ENCODE results near the gene INTS3. TPM values are rescaled to one million over a fixed set of nuclear protein-coding genes. Genes with fewer than 3 reads are reported as not detected.

INTS3 gene
- total and polyA plus RNA-seq, 12 donors, result 25.4 to 46.1 (median 31.1) TPM

DNA sequence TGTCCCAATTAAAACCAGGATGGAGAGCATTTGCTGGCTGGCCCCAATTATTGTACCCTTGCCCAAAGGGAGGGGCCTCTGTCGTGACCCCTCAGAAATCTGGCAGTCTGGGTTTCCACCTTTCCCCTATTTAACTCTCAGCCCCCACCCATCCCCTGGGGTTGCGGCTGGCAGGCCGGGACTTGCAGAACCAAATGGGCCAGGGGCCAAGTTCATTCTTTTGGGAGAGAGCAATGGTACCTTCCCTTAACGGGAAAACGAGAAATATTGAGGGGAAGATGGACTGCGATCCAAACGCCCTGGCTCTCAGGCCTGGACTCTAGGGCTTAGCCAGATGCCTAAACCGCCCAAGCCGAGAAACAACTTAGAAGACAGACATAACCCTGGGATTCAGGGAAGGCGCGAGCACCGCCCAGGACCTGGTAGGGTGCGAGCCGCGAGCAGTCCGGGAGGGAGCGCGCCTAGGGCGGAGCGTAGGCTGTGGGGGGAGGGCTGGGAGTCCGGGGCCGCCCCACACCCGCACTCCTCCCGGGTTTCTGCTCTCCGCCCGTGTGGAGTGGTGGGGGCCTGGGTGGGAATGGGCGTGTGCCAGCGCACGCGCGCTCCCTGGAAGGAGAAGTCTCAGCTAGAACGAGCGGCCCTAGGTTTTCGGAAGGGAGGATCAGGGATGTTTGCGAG is 47.1 kb downstream of the INTS3 start, which contains the start of gene SLC27A3:
TSS of gene SLC27A3 (plus strand) at position 628 of the 678 bp plus-strand sequence. CDS start 91 bp downstream, outside the sequence.
- Histone ChIP-seq H3K9me3 (no peaks in the 10 kb centered on the region), H3K27ac (peak within 1 kb of the TSS; percentile 72 to 92 (median 86)), H3K36me3 (peaks cover 0 to 54% (median 10%) of the 10 kb centered on the region in 9 donors), H3K4me1 (peaks cover 27 to 92% (median 75%) of the 10 kb centered on the region in 9 donors), H3K27me3 (no peaks in the 10 kb centered on the region), H3K4me3 (peak within 1 kb of the TSS; percentile 54 to 94 (median 85))
- DNase-seq (peak; percentile 83), ATAC-seq (peak; percentile 76 to 86 (median 82))
- TF ChIP-seq CTCF (IDR thresholded peaks at IDR 0.05), result no peak
- intact Hi-C loops (cut with DNase I), result loop anchor here in 7 of 10 donors (2.0 to 5.0 kb wide), 4 partner anchors 20 to 263 kb away; partner anchors contain the start of gene NPR1 (in 6 of the 7)
- 2 to 3% methylated on average over 35 of the region's 35 CpGs for WGBS, 2 donors

DNA sequence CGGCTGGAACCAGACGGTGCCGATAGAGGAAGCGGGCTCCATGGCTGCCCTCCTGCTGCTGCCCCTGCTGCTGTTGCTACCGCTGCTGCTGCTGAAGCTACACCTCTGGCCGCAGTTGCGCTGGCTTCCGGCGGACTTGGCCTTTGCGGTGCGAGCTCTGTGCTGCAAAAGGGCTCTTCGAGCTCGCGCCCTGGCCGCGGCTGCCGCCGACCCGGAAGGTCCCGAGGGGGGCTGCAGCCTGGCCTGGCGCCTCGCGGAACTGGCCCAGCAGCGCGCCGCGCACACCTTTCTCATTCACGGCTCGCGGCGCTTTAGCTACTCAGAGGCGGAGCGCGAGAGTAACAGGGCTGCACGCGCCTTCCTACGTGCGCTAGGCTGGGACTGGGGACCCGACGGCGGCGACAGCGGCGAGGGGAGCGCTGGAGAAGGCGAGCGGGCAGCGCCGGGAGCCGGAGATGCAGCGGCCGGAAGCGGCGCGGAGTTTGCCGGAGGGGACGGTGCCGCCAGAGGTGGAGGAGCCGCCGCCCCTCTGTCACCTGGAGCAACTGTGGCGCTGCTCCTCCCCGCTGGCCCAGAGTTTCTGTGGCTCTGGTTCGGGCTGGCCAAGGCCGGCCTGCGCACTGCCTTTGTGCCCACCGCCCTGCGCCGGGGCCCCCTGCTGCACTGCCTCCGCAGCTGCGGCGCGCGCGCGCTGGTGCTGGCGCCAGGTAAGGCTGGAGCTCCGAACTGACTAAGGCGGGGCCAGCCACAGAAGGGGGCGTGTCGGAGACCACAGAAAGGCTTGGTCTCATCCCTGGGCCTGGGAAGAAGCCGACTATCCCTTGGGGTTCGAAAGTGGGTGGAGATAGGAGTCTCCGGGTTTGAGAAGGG is 47.8 kb downstream of the INTS3 start:
- peak overlapping the region; percentile 54 to 94 (median 85) for H3K4me3 ChIP-seq
- WGBS, 2 donors, result 0% methylated on average over 80 to 83 of the region's 83 CpGs
- H3K9me3 ChIP-seq, result no peaks in the 10 kb centered on the region
- H3K27ac ChIP-seq, result peak overlapping the region; percentile 72 to 92 (median 86)
- peak in 1 of 9 donors; percentile 7 for TF ChIP-seq CTCF (IDR thresholded peaks at IDR 0.05)
- ATAC-seq (peak; percentile 23 to 46 (median 36)), DNase-seq (peak; percentile 71 to 73)
- peaks cover 0 to 47% (median 7%) of the 10 kb centered on the region in 9 donors for H3K36me3 ChIP-seq
- H3K27me3 ChIP-seq, result no peaks in the 10 kb centered on the region
- H3K4me1 ChIP-seq, result peaks cover 27 to 92% (median 76%) of the 10 kb centered on the region in 9 donors
- intact Hi-C loops (cut with DNase I), result loop anchor here in 1 of 10 donors (2.0 kb wide), 1 partner anchor 21 kb away; no protein-coding TSS in a partner anchor

GRCh38 chr1:153776352-153776751 is 48.5 kb downstream of the INTS3 start:
- no peaks in the 10 kb centered on the region for H3K9me3 ChIP-seq
- H3K27me3 ChIP-seq, result no peaks in the 10 kb centered on the region
- H3K36me3 ChIP-seq, result peaks cover 0 to 41% (median 7%) of the 10 kb centered on the region in 9 donors
- peak overlapping the region in 9 of 10 donors; percentile 72 to 92 (median 85) for H3K27ac ChIP-seq
- 51 to 61% methylated on average over 10 of the region's 10 CpGs for WGBS, 2 donors
- DNase-seq, result no peak
- peak overlapping the region; percentile 54 to 94 (median 85) for H3K4me3 ChIP-seq
- TF ChIP-seq CTCF (IDR thresholded peaks at IDR 0.05), result no peak
- no peak for ATAC-seq
- peaks cover 27 to 85% (median 71%) of the 10 kb centered on the region in 9 donors for H3K4me1 ChIP-seq
- intact Hi-C loops (cut with DNase I), result no loop called here

GRCh38 chr1:153776845-153777370 is 49.1 kb downstream of the INTS3 start:
- peaks cover 0 to 36% (median 7%) of the 10 kb centered on the region in 9 donors for H3K36me3 ChIP-seq
- peak overlapping the region in 8 of 10 donors; percentile 54 to 94 (median 82) for H3K4me3 ChIP-seq
- H3K4me1 ChIP-seq, result peaks cover 27 to 79% (median 67%) of the 10 kb centered on the region in 9 donors
- ATAC-seq (no peak), DNase-seq (no peak)
- TF ChIP-seq CTCF (IDR thresholded peaks at IDR 0.05), result no peak
- intact Hi-C loops (cut with DNase I), result no loop called here
- H3K9me3 ChIP-seq, result no peaks in the 10 kb centered on the region
- no peak overlapping the region for H3K27ac ChIP-seq
- WGBS, 2 donors, result 81 to 86% methylated on average over 10 of the region's 10 CpGs
- no peaks in the 10 kb centered on the region for H3K27me3 ChIP-seq

All from heart right ventricle (tissue), 16 donors.